ENCODE measurements around the gene SYPL1. TPM values are rescaled to one million over a fixed set of nuclear protein-coding genes. Genes with fewer than 3 reads are reported as not detected.

SYPL1 gene
- total and polyA plus RNA-seq, 9 of the 15 experiments (the other 6 are each of a cell fraction or from before 2014, with no cell fraction given) = 23.8 to 214 (median 70.2) TPM

GRCh38 chr7:106112118-106112971 is at the start of gene SYPL1 (continued):
- TF ChIP-seq MLX (CRISPR knock-in tag; conservative IDR thresholded peaks at IDR 0.05) (no peak), ZEB2 (IDR thresholded peaks at IDR 0.05) (peak; percentile 48; the same call in 1 of the 2 replicates), HCFC1 (IDR thresholded peaks at IDR 0.05; ENCODE audit: low read depth, low read length) (peak; percentile 46; the same call in 1 of the 2 replicates), RBM34 (IDR thresholded peaks at IDR 0.05; ENCODE audit: borderline replicate concordance, insufficient read depth, low read length) (0 out of 2 replicates have a peak, but pooled peaks have one; percentile 78), HDGF (IDR thresholded peaks at IDR 0.05) (no peak), EP300 (IDR thresholded peaks at IDR 0.05; ENCODE audit: low read length) (peak; percentile 27; the same call in 1 of the 2 replicates), ZNF584 (CRISPR knock-in tag; IDR thresholded peaks at IDR 0.05; ENCODE audit: low read depth) (no peak; the same call in none of the 2 replicates), HMG20B (CRISPR knock-in tag; IDR thresholded peaks at IDR 0.05) (no peak), POLR2AphosphoS2 (IDR thresholded peaks at IDR 0.05; ENCODE audit: low read length) (no peak), KAT7 (CRISPR knock-in tag; IDR thresholded peaks at IDR 0.05; ENCODE audit: borderline replicate concordance) (peak; percentile 50; the same call in 1 of the 2 replicates), SMAD4 (CRISPR knock-in tag; conservative IDR thresholded peaks at IDR 0.05) (peak; percentile 81), SAP30 (IDR thresholded peaks at IDR 0.05; ENCODE audit: borderline replicate concordance, insufficient read depth, low read depth, low read length, poor library complexity, severe bottlenecking) (peak; percentile 5), GATAD2B (IDR thresholded peaks at IDR 0.05; ENCODE audit: borderline replicate concordance) (peak; percentile 77; the same call in 1 of the 2 replicates), SPI1 (IDR thresholded peaks at IDR 0.05; ENCODE audit: borderline replicate concordance, low read depth, low read length) (no peak), HNRNPH1 (optimal IDR thresholded peaks at IDR 0.05; ENCODE audit: low read depth, low read length) (no peak), ESRRB (CRISPR knock-in tag; IDR thresholded peaks at IDR 0.05; ENCODE audit: borderline replicate concordance) (no peak), GMEB1 (CRISPR knock-in tag; IDR thresholded peaks at IDR 0.05) (peak; percentile 70)
- TF ChIP-seq, protein P1, sequence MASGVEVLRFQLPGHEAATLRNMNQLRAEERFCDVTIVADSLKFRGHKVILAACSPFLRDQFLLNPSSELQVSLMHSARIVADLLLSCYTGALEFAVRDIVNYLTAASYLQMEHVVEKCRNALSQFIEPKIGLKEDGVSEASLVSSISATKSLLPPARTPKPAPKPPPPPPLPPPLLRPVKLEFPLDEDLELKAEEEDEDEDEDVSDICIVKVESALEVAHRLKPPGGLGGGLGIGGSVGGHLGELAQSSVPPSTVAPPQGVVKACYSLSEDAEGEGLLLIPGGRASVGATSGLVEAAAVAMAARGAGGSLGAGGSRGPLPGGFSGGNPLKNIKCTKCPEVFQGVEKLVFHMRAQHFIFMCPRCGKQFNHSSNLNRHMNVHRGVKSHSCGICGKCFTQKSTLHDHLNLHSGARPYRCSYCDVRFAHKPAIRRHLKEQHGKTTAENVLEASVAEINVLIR (CRISPR knock-in tag; IDR thresholded peaks at IDR 0.05) = no peak
- TF ChIP-seq, protein P2, sequence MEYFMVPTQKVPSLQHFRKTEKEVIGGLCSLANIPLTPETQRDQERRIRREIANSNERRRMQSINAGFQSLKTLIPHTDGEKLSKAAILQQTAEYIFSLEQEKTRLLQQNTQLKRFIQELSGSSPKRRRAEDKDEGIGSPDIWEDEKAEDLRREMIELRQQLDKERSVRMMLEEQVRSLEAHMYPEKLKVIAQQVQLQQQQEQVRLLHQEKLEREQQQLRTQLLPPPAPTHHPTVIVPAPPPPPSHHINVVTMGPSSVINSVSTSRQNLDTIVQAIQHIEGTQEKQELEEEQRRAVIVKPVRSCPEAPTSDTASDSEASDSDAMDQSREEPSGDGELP (CRISPR knock-in tag; IDR thresholded peaks at IDR 0.05; ENCODE audit: borderline replicate concordance) = peak; percentile 86
- TF ChIP-seq, protein P3, sequence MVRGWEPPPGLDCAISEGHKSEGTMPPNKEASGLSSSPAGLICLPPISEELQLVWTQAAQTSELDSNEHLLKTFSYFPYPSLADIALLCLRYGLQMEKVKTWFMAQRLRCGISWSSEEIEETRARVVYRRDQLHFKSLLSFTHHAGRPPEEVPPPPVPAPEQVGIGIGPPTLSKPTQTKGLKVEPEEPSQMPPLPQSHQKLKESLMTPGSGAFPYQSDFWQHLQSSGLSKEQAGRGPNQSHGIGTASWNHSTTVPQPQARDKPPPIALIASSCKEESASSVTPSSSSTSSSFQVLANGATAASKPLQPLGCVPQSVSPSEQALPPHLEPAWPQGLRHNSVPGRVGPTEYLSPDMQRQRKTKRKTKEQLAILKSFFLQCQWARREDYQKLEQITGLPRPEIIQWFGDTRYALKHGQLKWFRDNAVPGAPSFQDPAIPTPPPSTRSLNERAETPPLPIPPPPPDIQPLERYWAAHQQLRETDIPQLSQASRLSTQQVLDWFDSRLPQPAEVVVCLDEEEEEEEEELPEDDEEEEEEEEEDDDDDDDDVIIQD (CRISPR knock-in tag; IDR thresholded peaks at IDR 0.05) = 0 out of 2 replicates have a peak, but pooled peaks have one; percentile 46

Data from K562 (cell line).